GM18502 (cell line): Measurements from ENCODE around the gene KLHDC3.

ENCODE experiments used
- ATAC-seq: cut with Tn5 transposase; IDR thresholded peaks from one replicate; pipeline ENCODE4 v1.9.1; 2021; ENCODE audit warnings: mild to moderate bottlenecking; ENCODE audit not compliant: unreplicated experiment, poor library complexity

KLHDC3 gene, protein sequence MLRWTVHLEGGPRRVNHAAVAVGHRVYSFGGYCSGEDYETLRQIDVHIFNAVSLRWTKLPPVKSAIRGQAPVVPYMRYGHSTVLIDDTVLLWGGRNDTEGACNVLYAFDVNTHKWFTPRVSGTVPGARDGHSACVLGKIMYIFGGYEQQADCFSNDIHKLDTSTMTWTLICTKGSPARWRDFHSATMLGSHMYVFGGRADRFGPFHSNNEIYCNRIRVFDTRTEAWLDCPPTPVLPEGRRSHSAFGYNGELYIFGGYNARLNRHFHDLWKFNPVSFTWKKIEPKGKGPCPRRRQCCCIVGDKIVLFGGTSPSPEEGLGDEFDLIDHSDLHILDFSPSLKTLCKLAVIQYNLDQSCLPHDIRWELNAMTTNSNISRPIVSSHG

DNA sequence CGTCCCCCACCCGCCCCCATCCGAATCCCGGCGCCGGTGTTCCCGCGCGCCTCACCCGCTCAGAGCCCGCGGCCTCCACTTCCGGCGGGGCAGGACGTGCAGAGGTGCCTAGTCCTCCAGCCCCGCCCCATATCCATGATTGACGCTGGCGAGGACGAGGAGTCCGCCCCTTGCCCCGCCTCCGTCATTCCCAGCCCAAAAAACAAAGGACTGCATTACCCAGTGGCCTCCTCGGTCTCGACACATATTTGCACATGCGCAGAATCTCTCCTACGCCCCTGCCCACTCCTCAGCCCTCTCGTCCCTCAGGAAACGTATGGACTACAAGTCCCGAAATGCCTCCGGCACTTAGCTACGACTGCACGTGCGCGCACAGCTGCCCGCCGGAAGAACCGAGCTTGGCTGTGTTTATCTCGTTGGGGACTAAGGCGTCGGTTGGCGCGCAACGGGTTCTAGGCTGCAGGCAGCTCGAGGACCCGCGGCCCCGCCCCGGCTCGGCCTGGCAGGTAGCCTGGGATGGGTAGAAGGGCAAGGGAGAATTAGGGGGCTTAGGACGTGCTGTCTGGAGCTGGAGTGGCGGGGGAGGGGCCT, at the start of gene KLHDC3, which contains the start of gene MEA1:
Gene KLHDC3 (plus strand): TSS at position 407 of the 591 bp plus-strand sequence. CDS start 2,944 bp downstream, outside the sequence.
Gene MEA1 (minus strand): TSS at position 104 of the 591 bp plus-strand sequence. CDS start 133 bp downstream, outside the sequence.
- peak; percentile 90 for ATAC-seq

DNA sequence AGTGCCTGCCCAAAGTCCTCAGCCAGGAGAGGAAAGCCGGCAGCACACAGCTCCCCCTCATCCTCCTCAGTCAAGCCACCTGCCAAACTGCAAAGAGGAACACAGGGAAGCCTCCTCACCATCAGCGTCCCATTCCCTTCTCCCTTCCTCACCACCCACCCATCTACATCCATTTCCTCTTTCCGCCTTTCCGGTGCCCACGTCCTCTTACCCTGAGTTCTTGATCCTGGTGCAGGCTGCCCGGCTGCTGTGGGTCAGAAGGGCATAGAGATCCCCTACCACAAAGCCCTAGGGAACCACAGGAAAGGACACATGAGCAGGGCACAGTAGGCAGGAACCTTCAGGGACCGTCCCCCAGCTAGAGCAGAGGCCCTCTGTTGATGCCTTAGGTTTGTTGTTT, 47.5 kb upstream of the KLHDC3 start:
- no peak for ATAC-seq

GRCh38 chr6:42967228-42967627, 46.8 kb upstream of the KLHDC3 start:
- no peak for ATAC-seq

DNA sequence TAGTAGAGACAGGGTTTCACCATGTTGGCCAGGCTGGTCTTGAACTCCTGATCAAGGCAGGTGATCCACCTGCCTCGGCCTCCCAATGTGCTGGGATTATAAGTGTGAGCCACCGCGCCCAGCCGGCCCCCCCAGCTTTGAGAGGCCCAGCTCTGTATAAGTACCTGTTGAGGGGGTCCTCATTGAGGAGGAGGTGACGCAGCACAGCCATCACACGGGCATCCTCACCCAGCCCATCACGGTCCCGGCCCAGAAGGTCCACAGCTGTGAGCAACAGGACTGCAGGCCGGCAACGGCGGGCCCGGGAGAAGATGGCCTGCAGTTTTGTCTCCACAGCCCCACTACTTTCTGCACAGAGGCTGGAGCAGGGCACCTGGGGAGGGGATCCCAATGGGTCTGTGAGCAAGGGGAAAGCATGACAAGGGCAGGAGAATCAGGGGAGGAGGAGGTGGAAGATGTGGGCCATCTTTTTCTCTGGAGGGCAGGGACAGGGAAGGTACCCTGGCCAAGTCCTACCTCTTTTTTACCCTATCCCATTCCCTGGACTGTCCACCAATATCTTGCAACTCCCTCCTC, 45.8 kb upstream of the KLHDC3 start:
- ATAC-seq: no peak

- ATAC-seq: no peak
Observed at GRCh38 chr6:42968783-42969182, 45.3 kb upstream of the KLHDC3 start.

DNA sequence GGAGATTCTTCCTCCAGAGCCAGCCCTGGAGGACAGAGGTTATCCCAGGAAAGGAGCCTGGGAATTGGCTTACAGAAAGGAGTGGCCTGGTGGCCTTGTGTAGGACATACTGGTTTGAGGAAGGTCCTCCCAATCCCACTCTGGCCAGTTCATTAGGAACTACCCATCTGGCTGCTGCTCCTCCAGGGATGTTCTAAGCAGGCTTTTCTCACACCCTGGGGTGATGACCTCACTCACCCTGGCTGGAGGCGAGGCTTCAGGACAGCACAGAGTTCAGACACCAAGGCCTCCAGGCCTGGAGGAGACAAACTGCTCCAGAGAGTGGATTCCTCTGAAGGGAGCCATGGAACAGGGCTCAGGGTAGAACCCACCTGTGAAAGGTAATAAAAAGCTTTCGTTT, 44.6 kb upstream of the KLHDC3 start:
- ATAC-seq: no peak

DNA sequence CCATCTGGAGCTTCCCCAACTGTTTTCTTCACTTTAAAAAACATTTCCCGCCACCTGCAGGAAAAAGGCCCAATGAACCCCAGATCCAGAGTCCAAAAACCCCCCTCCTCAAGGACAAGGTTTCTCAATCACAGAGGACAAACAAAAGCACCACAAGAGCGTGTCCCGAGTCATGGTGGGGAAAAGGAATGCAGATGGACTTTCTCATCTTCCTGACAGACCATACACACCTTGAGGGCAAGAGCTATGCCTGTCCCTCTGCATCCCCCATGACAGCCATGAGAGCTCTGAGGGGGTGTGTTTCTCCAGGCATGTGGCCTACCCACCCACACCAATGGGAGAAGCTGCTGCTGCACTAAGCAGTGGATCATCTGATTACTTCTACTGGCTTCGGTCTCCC, 44.1 kb upstream of the KLHDC3 start:
- ATAC-seq: no peak

DNA sequence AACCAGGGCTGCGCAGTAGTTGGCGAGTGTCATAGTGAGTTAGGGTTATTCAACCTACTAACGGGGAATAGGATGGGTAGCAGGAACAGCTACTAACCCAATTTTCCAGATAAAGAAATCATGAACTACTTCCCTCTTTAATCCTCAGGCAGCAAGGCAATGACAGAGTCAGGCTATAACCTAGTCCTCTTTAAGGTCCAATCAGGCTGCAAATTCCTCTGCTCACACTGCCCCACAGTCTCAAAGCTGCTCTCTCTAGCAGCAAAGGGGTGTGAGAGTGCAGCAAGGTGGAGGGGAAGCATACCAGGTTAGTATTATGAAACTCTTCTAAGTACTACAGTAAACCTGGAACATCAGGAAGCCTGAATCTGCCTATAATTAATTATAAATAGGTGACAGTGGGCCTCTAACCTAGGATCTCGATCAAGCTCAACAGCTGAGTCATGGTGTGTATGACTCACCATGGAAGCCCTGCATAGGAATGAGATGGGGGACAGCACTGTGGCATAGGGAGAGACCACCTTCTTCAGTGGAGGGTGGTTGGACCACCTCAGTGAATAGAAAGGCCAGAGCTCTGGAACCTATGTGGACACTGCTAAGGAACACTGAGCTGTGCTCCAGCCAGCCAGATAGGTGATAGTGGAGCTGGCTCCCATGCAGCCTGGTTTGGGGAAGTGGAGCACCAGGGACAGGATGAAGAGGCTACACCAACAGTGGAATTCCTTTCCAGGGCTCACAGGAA, 43.0 kb upstream of the KLHDC3 start:
- ATAC-seq: no peak

DNA sequence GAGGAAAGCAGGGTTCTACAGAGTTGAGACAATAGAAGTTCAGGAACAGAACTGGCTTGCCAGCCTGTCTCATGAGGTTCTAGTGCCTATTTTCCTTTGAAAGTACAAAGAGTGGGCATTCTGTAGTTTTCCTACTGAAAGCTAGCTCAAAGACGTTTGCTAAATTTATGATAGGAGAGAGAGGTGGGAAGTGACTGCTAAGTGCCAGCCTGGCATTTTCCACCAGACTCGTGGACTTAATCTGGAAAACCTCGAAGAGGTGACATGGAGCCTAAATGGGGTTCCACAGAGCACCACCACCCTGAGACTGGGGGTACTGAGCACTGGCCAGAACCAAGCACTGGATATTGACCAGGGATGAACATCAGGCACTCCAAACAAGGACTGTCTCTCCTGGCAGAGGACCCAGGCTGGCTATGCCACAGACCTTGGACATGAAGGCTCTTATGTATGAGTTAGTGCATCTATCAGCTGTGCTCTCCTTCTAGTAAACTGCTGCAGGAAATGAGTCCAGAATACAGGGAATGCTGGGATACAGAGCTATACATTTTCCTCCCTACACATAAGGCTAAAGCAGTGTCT, 42.2 kb upstream of the KLHDC3 start:
- no peak for ATAC-seq

- ATAC-seq: no peak
Observed at GRCh38 chr6:42973926-42974325, 40.1 kb upstream of the KLHDC3 start.

GRCh38 chr6:42974919-42975505, 39.0 kb upstream of the KLHDC3 start:
- ATAC-seq: no peak

GRCh38 chr6:42978487-42978838, 35.6 kb upstream of the KLHDC3 start:
- peak; percentile 38 for ATAC-seq

- peak; percentile 87 for ATAC-seq
Observed at GRCh38 chr6:42978839-42979522, 35.1 kb upstream of the KLHDC3 start, which contains the start of gene PEX6. Gene PEX6 (minus strand): TSS chr6:42979181. CDS start chr6:42979150, 31 bp downstream.

DNA sequence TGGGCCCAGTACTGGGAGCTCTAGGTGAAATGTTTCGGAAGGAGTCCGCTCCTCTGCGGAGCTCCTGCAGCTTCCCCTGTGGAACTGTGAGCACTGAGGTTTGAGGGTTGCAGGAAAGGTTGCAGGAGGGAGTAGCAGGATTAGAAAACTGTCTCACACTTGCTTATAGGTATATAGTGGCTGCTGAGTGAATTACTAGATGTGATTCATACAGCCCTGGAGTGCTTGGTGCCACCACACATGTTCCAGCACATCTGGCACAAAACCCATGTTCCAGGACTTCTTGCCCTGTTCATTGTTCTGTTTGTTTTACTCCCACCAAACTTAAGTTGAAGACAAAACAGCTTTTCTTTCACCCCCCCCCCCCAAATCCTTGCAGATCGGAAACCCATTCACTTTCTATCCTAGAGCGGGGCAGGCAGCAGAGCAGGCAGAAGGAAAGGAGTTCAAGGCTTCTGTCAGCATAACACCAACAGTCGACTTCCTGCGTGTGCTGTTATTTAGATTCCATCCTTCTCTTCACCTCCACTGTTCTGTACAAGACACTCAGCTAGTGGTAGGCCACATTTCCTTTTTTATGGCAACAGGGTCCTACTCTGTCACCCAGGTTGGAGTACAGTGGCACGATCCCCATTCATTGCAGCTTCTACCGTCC, 34.4 kb upstream of the KLHDC3 start:
- ATAC-seq: peak; percentile 11

GRCh38 chr6:42981836-42982235, 32.2 kb upstream of the KLHDC3 start:
- no peak for ATAC-seq

GRCh38 chr6:42984001-42984923, 29.8 kb upstream of the KLHDC3 start, which contains the start of gene PPP2R5D:
Gene PPP2R5D (plus strand): TSS chr6:42984570. CDS start chr6:42984678, 108 bp downstream.
- ATAC-seq: peak; percentile 93

DNA sequence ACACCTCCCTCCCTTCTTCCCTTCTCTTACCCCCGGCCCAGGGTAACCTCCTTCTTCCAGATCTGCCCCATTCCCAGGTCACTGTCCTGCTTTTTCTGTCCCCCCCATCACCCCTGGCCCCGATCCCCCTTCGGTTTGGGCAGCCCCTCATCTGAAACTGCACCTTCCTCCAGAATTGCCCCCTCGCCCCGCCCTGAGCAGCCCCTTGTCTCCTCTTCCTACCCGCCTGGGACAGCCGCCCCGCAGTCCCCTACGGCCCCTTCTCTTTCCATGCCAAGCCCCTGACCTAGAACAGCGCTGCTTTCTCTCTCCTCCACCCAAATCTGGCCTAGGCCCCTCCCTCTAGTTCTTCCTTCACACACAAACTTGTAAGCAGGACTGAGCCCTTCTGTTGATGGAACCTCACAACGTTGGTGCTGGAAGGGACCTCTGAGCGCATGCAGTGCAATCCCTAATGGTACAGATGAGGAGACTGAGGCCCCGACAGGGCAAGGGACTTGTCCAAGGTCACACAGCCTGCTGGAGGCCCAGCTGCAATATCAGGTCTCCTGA, 29.0 kb upstream of the KLHDC3 start:
- ATAC-seq: no peak
